Gastroesophageal sphincter (tissue), 4 donors: ENCODE measurements around the gene PARD3. TPM values are rescaled to one million over a fixed set of nuclear protein-coding genes. Genes with fewer than 3 reads are reported as not detected.

Experiments
- ATAC-seq: fragments of 150-250 bp; one replicate; pipeline ENCODE4 v1.9.1; 2016; ENCODE audit warnings: mild to moderate bottlenecking, moderate library complexity
- H3K27ac ChIP-seq, 4 donors: fragments of 200-600 bp; sonication (generic) in 3 of 4; 1 replicate in 3 of 4; 2 replicates in 1 of 4; pipeline ENCODE4 v1.5.1; 2016 to 2019
- H3K27me3 ChIP-seq: fragments of 200-600 bp; sonication (generic); one replicate; pipeline ENCODE4 v1.5.1; 2019
- H3K36me3 ChIP-seq, 2 donors: fragments of 200-600 bp; sonication (generic); one replicate each; pipeline ENCODE4 v1.5.1; 2019; ENCODE audit warnings: control low read depth in 1 of 2
- H3K4me1 ChIP-seq, 3 donors: fragments of 200-600 bp; sonication (generic); 1 replicate in 2 of 3; 2 replicates in 1 of 3; pipeline ENCODE4 v1.5.1; 2016 to 2019; ENCODE audit warnings: control low read depth in 2 of 3
- H3K4me3 ChIP-seq, 2 donors: fragments of 200-600 bp; sonication (generic); one replicate each; pipeline ENCODE4 v1.5.1; 2019; ENCODE audit warnings: mild to moderate bottlenecking in 1 of 2, moderate library complexity in 1 of 2
- H3K9me3 ChIP-seq, 3 donors: fragments of 200-600 bp; sonication (generic); one replicate each; pipeline ENCODE4 v1.5.1; 2017 to 2019; ENCODE audit warnings: control low read depth in 2 of 3
- CTCF ChIP-seq, 4 experiments: fragments of 200-600 bp in 2 of 4; fragments of 450-650 bp in 2 of 4; sonication (generic) in 1 of 4; IDR thresholded peaks; one replicate each; pipeline ENCODE4 v1.5.1; 2017 to 2019; ENCODE audit warnings: antibody characterized with exemption in 4 of 4, mild to moderate bottlenecking in 2 of 4, moderate library complexity in 2 of 4
- EP300 ChIP-seq: sonication (generic); formaldehyde crosslinking; IDR thresholded peaks from one replicate; pipeline ENCODE4 v1.6.1; 2017; ENCODE audit warnings: antibody characterized with exemption, mild to moderate bottlenecking
- POLR2A ChIP-seq, 2 donors: fragments of 450-650 bp; IDR thresholded peaks; one replicate each; pipeline ENCODE4 v1.6.1; 2017; ENCODE audit warnings: antibody characterized with exemption in 2 of 2, mild to moderate bottlenecking in 2 of 2, moderate library complexity in 1 of 2
- POLR2AphosphoS5 ChIP-seq: sonication (generic); formaldehyde crosslinking; IDR thresholded peaks from one replicate; pipeline ENCODE4 v1.6.1; 2017; ENCODE audit warnings: antibody characterized with exemption
- WGBS, 2 donors: methylation state at CpG; one replicate each; pipeline ENCODE4 v1.1.5; 2018; ENCODE audit warnings: low coverage in 1 of 2; 5-methylcytosine and 5-hydroxymethylcytosine counted together
- total RNA-seq, 4 donors: library from RNA; depleted of rRNA; stranded (reverse); fragments of >200 nt; gene quantifications; one replicate each; pipeline ENCODE4 v1.1.0, GENCODE V29; 2016

PARD3 gene
- total RNA-seq, 4 donors from 2014 or later: 101 to 127 (median 115) TPM

GRCh38 chr10:34177445-34177844 lies 637.7 kb downstream of the PARD3 start:
- no peak for TF ChIP-seq POLR2AphosphoS5
- TF ChIP-seq CTCF (IDR thresholded peaks at IDR 0.05): no peak
- no peak for TF ChIP-seq EP300
- TF ChIP-seq POLR2A (IDR thresholded peaks at IDR 0.05): no peak
- Histone ChIP-seq H3K27ac (no peak overlapping the region), H3K4me1 (peaks cover 0 to 10% (median 0%) of the 10 kb centered on the region in 3 donors), H3K27me3 (no peaks in the 10 kb centered on the region), H3K36me3 (no peaks in the 10 kb centered on the region), H3K4me3 (no peak overlapping the region), H3K9me3 (no peaks in the 10 kb centered on the region)
- no peak for ATAC-seq
- 96 to 98% methylated on average over 7 to 10 of the region's 11 CpGs for WGBS, 2 donors

GRCh38 chr10:34176351-34176750 lies 638.7 kb downstream of the PARD3 start:
- Histone ChIP-seq H3K27ac (no peak overlapping the region), H3K9me3 (no peaks in the 10 kb centered on the region), H3K4me3 (no peak overlapping the region), H3K4me1 (peaks cover 0 to 2% (median 0%) of the 10 kb centered on the region in 3 donors), H3K36me3 (no peaks in the 10 kb centered on the region), H3K27me3 (no peaks in the 10 kb centered on the region)
- TF ChIP-seq CTCF (IDR thresholded peaks at IDR 0.05) (no peak), EP300 (no peak), POLR2A (IDR thresholded peaks at IDR 0.05) (no peak), POLR2AphosphoS5 (no peak)
- WGBS, 2 donors: 79 to 96% methylated on average over 3 to 5 of the region's 5 CpGs
- ATAC-seq: no peak

- H3K27me3 ChIP-seq: no peaks in the 10 kb centered on the region
- no peak for TF ChIP-seq POLR2A (IDR thresholded peaks at IDR 0.05)
- no peak for TF ChIP-seq POLR2AphosphoS5
- TF ChIP-seq CTCF (IDR thresholded peaks at IDR 0.05): no peak
- no peak for TF ChIP-seq EP300
- 84 to 95% methylated on average over 2 of the region's 2 CpGs for WGBS, 2 donors
- no peaks in the 10 kb centered on the region for H3K9me3 ChIP-seq
- H3K4me3 ChIP-seq: no peak overlapping the region
- no peak overlapping the region for H3K27ac ChIP-seq
- H3K4me1 ChIP-seq: peaks cover 0 to 9% (median 0%) of the 10 kb centered on the region in 3 donors
- ATAC-seq: no peak
- no peaks in the 10 kb centered on the region for H3K36me3 ChIP-seq
These were observed 640.0 kb downstream of the PARD3 start for GRCh38 chr10:34175121-34175520.

- Histone ChIP-seq H3K4me1 (peaks cover 0 to 16% (median 0%) of the 10 kb centered on the region in 3 donors), H3K9me3 (no peaks in the 10 kb centered on the region), H3K27ac (no peak overlapping the region), H3K4me3 (no peak overlapping the region), H3K27me3 (no peaks in the 10 kb centered on the region), H3K36me3 (no peaks in the 10 kb centered on the region)
- WGBS, 2 donors: 64 to 92% methylated on average over 8 of the region's 8 CpGs
- no peak for ATAC-seq
- TF ChIP-seq POLR2A (IDR thresholded peaks at IDR 0.05): no peak
- TF ChIP-seq POLR2AphosphoS5: no peak
- no peak for TF ChIP-seq EP300
- TF ChIP-seq CTCF (IDR thresholded peaks at IDR 0.05): no peak
These were observed 642.1 kb downstream of the PARD3 start for GRCh38 chr10:34172936-34173533.

- H3K27ac ChIP-seq: no peak overlapping the region
- H3K4me3 ChIP-seq: no peak overlapping the region
- no peak for ATAC-seq
- no peak for TF ChIP-seq POLR2A (IDR thresholded peaks at IDR 0.05)
- no peak for TF ChIP-seq EP300
- TF ChIP-seq CTCF (IDR thresholded peaks at IDR 0.05): no peak
- no peak for TF ChIP-seq POLR2AphosphoS5
- WGBS, 2 donors: 69% methylated on average over 4 of the region's 4 CpGs
- no peaks in the 10 kb centered on the region for H3K9me3 ChIP-seq
- no peaks in the 10 kb centered on the region for H3K27me3 ChIP-seq
- peaks cover 0 to 16% (median 0%) of the 10 kb centered on the region in 3 donors for H3K4me1 ChIP-seq
- H3K36me3 ChIP-seq: no peaks in the 10 kb centered on the region
These were observed 643.1 kb downstream of the PARD3 start for GRCh38 chr10:34171957-34172527.
